Stimulated activated CD8-positive, alpha-beta memory T cell treated with anti-CD3 and anti-CD28 coated beads, Interleukin-12 subunit alpha, Interleukin-12 subunit beta, amount 100 ng/mL, for 1 hour (primary cell): Measurements from ENCODE around the gene INPP4A.

ENCODE experiments used
- DNase-seq: peaks from one replicate; pipeline ENCODE4 v3.0.0-alpha.2; 2020; ENCODE audit warnings: low read depth

Gene INPP4A

GRCh38 chr2:98637401-98638147 is 192.9 kb downstream of the INPP4A start:
- no peak for DNase-seq

GRCh38 chr2:98643496-98644100 is 198.9 kb downstream of the INPP4A start:
- no peak for DNase-seq
